Spleen (tissue), 7 donors: ENCODE measurements around the gene PARD3.

ENCODE experiments used
- POLR2A ChIP-seq, 3 donors: fragments of 450-650 bp; IDR thresholded peaks; one replicate each; pipeline ENCODE4 v1.5.1; 2017; ENCODE audit warnings: antibody characterized with exemption in 3 of 3, mild to moderate bottlenecking in 1 of 3
- TF ChIP-seq, protein P1 (sequence below), 11 experiments: fragments of 200-600 bp in 7 of 11; fragments of 450-650 bp in 4 of 11; sonication (generic) in 4 of 11; IDR thresholded peaks in 8 of 11; conservative IDR thresholded peaks in 3 of 11; 1 replicate in 7 of 11; 2 replicates in 4 of 11; pipeline versions ENCODE4 v1.4.0 to v1.8.0; 2016 to 2021; ENCODE audit warnings: antibody characterized with exemption in 11 of 11, inconsistent platforms in 4 of 11, mild to moderate bottlenecking in 1 of 11
- donor health status: DM: no; HTN: no; CAD: no; lungs with moderate emphysema.
- donor health status: DM: no; HTN: no; CAD: no.
- donor health status: DM: no; HTN: no; CAD: no.

DNA sequence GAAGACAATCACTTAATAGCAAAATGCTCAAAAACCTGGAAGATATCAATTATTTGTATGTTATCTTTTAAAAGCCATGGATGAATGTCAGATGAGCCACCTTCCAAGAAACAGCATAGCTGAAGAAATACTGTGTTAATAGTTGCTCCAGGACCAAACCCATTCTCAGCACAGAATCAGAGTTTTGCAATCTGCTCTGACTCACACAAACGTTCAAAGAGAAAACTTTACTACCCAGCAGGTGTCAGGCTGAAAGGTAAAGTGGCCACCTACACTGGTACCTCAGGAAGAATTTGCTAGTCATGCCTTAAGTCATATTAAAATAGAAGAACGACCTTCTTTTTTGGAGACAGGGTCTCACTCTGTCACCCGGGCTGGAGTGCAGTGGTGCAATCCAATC lies 526.5 kb downstream of the PARD3 start:
- TF ChIP-seq, protein P1, sequence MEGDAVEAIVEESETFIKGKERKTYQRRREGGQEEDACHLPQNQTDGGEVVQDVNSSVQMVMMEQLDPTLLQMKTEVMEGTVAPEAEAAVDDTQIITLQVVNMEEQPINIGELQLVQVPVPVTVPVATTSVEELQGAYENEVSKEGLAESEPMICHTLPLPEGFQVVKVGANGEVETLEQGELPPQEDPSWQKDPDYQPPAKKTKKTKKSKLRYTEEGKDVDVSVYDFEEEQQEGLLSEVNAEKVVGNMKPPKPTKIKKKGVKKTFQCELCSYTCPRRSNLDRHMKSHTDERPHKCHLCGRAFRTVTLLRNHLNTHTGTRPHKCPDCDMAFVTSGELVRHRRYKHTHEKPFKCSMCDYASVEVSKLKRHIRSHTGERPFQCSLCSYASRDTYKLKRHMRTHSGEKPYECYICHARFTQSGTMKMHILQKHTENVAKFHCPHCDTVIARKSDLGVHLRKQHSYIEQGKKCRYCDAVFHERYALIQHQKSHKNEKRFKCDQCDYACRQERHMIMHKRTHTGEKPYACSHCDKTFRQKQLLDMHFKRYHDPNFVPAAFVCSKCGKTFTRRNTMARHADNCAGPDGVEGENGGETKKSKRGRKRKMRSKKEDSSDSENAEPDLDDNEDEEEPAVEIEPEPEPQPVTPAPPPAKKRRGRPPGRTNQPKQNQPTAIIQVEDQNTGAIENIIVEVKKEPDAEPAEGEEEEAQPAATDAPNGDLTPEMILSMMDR (IDR thresholded peaks at IDR 0.05 in 8 of 11, conservative IDR thresholded peaks at IDR 0.05 in 3 of 11), result no peak
- TF ChIP-seq POLR2A (IDR thresholded peaks at IDR 0.05), result no peak
